NCI-H1417 (cell line): ENCODE measurements around the gene CGAS.
A peak's percentile ranks its signal among the peaks of the same experiment; 100 is the strongest.
"Not testable (repeated sequence)": the region's sequence is repeated elsewhere in the genome, so short reads cannot be mapped to it uniquely, and the experiment has no call there.

Source experiments
- DNase-seq, 3 experiments: peaks; one replicate each; lab custom pipeline; 2025; lab: John Stamatoyannopoulos, UW

Gene CGAS

GRCh38 chr6:73452107-73452461, at the start of gene CGAS:
CGAS (minus strand) TSS chr6:73452297; CDS start chr6:73452181, 116 bp downstream.
- DNase-seq, result peak in 2 of 3 experiments; percentile 90 to 91

- DNase-seq, result no peak
These were observed 45.8 kb upstream of the CGAS start for GRCh38 chr6:73497915-73498314.

- DNase-seq, result no peak
These were observed 39.3 kb upstream of the CGAS start for GRCh38 chr6:73491377-73491776.

- no peak for DNase-seq
These were observed 35.4 kb upstream of the CGAS start for GRCh38 chr6:73487473-73487872.

GRCh38 chr6:73484438-73484837, 32.3 kb upstream of the CGAS start:
- DNase-seq, result no peak

GRCh38 chr6:73481969-73482368, 29.9 kb upstream of the CGAS start:
- no peak for DNase-seq

- DNase-seq, result no peak
These were observed 25.3 kb upstream of the CGAS start for GRCh38 chr6:73477407-73477806.

GRCh38 chr6:73476723-73477122, 24.6 kb upstream of the CGAS start:
- DNase-seq, result no peak

GRCh38 chr6:73471686-73472290, 19.7 kb upstream of the CGAS start:
- DNase-seq, result no peak

- peak; percentile 84 to 92 (median 90) for DNase-seq
These were observed 9.6 kb upstream of the CGAS start, which contains the start of gene MTO1 for GRCh38 chr6:73461537-73462350. MTO1 (plus strand) TSS chr6:73461737; CDS start chr6:73461855, 118 bp downstream.

GRCh38 chr6:73460056-73460455, 8.0 kb upstream of the CGAS start:
- no peak for DNase-seq

- DNase-seq, result not testable (repeated sequence)
These were observed 7.4 kb upstream of the CGAS start for GRCh38 chr6:73459474-73459873.

- no peak for DNase-seq
These were observed 4.0 kb upstream of the CGAS start for GRCh38 chr6:73455865-73456629.

GRCh38 chr6:73451223-73452106, 632 bp downstream of the CGAS start:
- DNase-seq, result peak; percentile 38 to 92 (median 91)

- DNase-seq, result no peak
These were observed 8.5 kb downstream of the CGAS start for GRCh38 chr6:73443555-73443954.

GRCh38 chr6:73435236-73435635, 16.9 kb downstream of the CGAS start:
- DNase-seq, result no peak

GRCh38 chr6:73421534-73421933, 30.6 kb downstream of the CGAS start:
- no peak for DNase-seq

- no peak for DNase-seq
These were observed 33.9 kb downstream of the CGAS start for GRCh38 chr6:73418081-73418741.

- DNase-seq, result no peak
These were observed 39.0 kb downstream of the CGAS start for GRCh38 chr6:73413102-73413501.

- DNase-seq, result no peak
These were observed 42.7 kb downstream of the CGAS start for GRCh38 chr6:73409395-73409794.

GRCh38 chr6:73400656-73401055, 51.4 kb downstream of the CGAS start:
- DNase-seq, result no peak
